B cell (primary cell): ENCODE results near the gene BRD3. TPM values are rescaled to one million over a fixed set of nuclear protein-coding genes. Genes with fewer than 3 reads are reported as not detected.

ENCODE experiments used
- ATAC-seq: fragments of 200-7000 bp; cut with Tn5 transposase; one replicate; pipeline ENCODE4 v1.10.0; 2021; ENCODE audit warnings: low read depth, mild to moderate bottlenecking, moderate number of reproducible peaks, moderate library complexity
- CTCF ChIA-PET: fragments of 350-600 bp; sonication (Branson Sonifier 250); formaldehyde crosslinking; loops from one replicate; lab custom pipeline; 2021; ENCODE audit warnings: antibody characterized with exemption, inconsistent platforms; lab: Charles Lee
- POLR2A ChIA-PET: fragments of 350-600 bp; sonication (Branson Sonifier 250); formaldehyde crosslinking; loops from one replicate; lab custom pipeline; 2021; ENCODE audit warnings: antibody characterized with exemption; lab: Charles Lee
- DNase-seq: peaks from one replicate; pipeline ENCODE4 v3.0.0; 2013
- H2AFZ ChIP-seq: 2 replicates; pipeline ENCODE4 v1.6.1; 2012; ENCODE audit warnings: mild to moderate bottlenecking, low read depth, low read length; ENCODE audit not compliant: insufficient read depth, poor library complexity, severe bottlenecking
- H3K27ac ChIP-seq, 2 donors: 1 replicate in 1 of 2; 2 replicates in 1 of 2; pipeline ENCODE4 v1.5.1; 2012 to 2013; ENCODE audit warnings: low read length in 2 of 2, mild to moderate bottlenecking in 2 of 2, moderate library complexity in 1 of 2
- H3K27me3 ChIP-seq, 4 experiments: fragments of 200-600 bp in 1 of 4; sonication (generic) in 1 of 4; replicated peaks in 1 of 4; 1 replicate in 2 of 4; 2 replicates in 2 of 4; pipeline versions ENCODE4 v1.6.1 to v1.7.0; 2013 to 2016; ENCODE audit warnings: low read length in 3 of 4, mild to moderate bottlenecking in 2 of 4, mixed read lengths in 1 of 4, moderate library complexity in 1 of 4; ENCODE audit not compliant: insufficient read depth in 4 of 4, control insufficient read depth in 3 of 4; ENCODE audit errors: control extremely low read depth in 1 of 4
- H3K36me3 ChIP-seq, 2 experiments: replicated peaks in 1 of 2; 1 replicate in 1 of 2; 2 replicates in 1 of 2; pipeline versions ENCODE4 v1.6.1 to v1.7.1; 2013; ENCODE audit warnings: low read length in 1 of 2; ENCODE audit not compliant: insufficient read depth in 2 of 2, control insufficient read depth in 1 of 2; ENCODE audit errors: control extremely low read depth in 1 of 2, extremely low read depth in 1 of 2
- H3K4me1 ChIP-seq, 2 donors: fragments of 200-600 bp in 1 of 2; sonication (generic) in 1 of 2; 1 replicate in 1 of 2; 2 replicates in 1 of 2; pipeline versions ENCODE4 v1.5.1 to v1.6.1; 2013 to 2017; ENCODE audit warnings: low read length in 2 of 2; ENCODE audit not compliant: control insufficient read depth in 2 of 2, insufficient read depth in 2 of 2
- H3K4me2 ChIP-seq: replicated peaks from 2 replicates; pipeline ENCODE3; 2012; ENCODE audit warnings: mild to moderate bottlenecking, low read depth, low read length; ENCODE audit not compliant: poor library complexity, severe bottlenecking
- H3K4me3 ChIP-seq, 5 experiments: fragments of 200-600 bp in 1 of 5; sonication (generic) in 1 of 5; 1 replicate in 3 of 5; 2 replicates in 2 of 5; pipeline versions ENCODE4 v1.5.1 to v1.7.0; 2011 to 2016; ENCODE audit warnings: low read length in 4 of 5, mild to moderate bottlenecking in 4 of 5, low read depth in 2 of 5, control low read depth in 1 of 5, moderate library complexity in 1 of 5; ENCODE audit not compliant: insufficient read depth in 1 of 5; ENCODE audit errors: control extremely low read depth in 1 of 5, extremely low read depth in 1 of 5
- H3K79me2 ChIP-seq: fragments of 200-600 bp; sonication (generic); one replicate; pipeline ENCODE4 v1.6.0; 2016; ENCODE audit warnings: low read length; ENCODE audit not compliant: control insufficient read depth, insufficient read depth
- H3K9ac ChIP-seq: fragments of 200-600 bp; sonication (generic); 2 replicates; pipeline ENCODE4 v1.6.1; 2017; ENCODE audit warnings: mild to moderate bottlenecking, low read length, moderate library complexity
- H3K9me3 ChIP-seq, 3 donors: one replicate each; pipeline versions ENCODE4 v1.6.1 to v1.7.1; 2013; ENCODE audit warnings: low read length in 2 of 3; ENCODE audit not compliant: control insufficient read depth in 2 of 3, insufficient read depth in 1 of 3; ENCODE audit errors: control extremely low read depth in 1 of 3
- H4K20me1 ChIP-seq: 2 replicates; pipeline ENCODE4 v1.6.0; 2012; ENCODE audit warnings: mild to moderate bottlenecking, low read length; ENCODE audit not compliant: insufficient read depth, control insufficient read depth, poor library complexity, severe bottlenecking
- H3K27ac Mint-ChIP-seq: one replicate; pipeline ENCODE4 v1.8.0; 2021; ENCODE audit warnings: mixed read lengths
- H3K27me3 Mint-ChIP-seq: one replicate; pipeline ENCODE4 v1.8.0; 2021; ENCODE audit warnings: mixed read lengths
- H3K4me1 Mint-ChIP-seq: one replicate; pipeline ENCODE4 v1.8.0; 2021; ENCODE audit warnings: mixed read lengths
- H3K4me3 Mint-ChIP-seq: one replicate; pipeline ENCODE4 v1.8.0; 2021; ENCODE audit warnings: mixed read lengths
- H3K9me3 Mint-ChIP-seq: one replicate; pipeline ENCODE4 v1.8.0; 2022; ENCODE audit warnings: mixed read lengths; ENCODE audit not compliant: insufficient read depth
- EZH2 ChIP-seq: IDR thresholded peaks from 2 replicates; pipeline ENCODE4 v1.6.1; 2012; ENCODE audit warnings: borderline replicate concordance, low read depth, mild to moderate bottlenecking, moderate library complexity, low read length; ENCODE audit not compliant: insufficient read depth, poor library complexity, severe bottlenecking
- WGBS: methylation state at CpG from one replicate; pipeline ENCODE4 v1.1.5; 2013; ENCODE audit warnings: missing lambda C conversion rate; ENCODE audit not compliant: insufficient coverage; 5-methylcytosine and 5-hydroxymethylcytosine counted together
- intact Hi-C: fragments of 100-400 bp; cut with micrococcal nuclease; formaldehyde crosslinking; loops from one replicate; pipeline ENCODE4 v1.10.0; 2022
- polyA plus RNA-seq: library from polyadenylated mRNA; depleted of rRNA; stranded (reverse); fragments of >200 nt; gene quantifications from 2 replicates; pipeline ENCODE4 v1.2.3, GENCODE V29; 2012
- total RNA-seq, 2 donors: library from RNA; stranded (reverse); fragments of 120-200 nt in 1 of 2; gene quantifications; 1 replicate in 1 of 2; 2 replicates in 1 of 2; pipeline versions ENCODE4 v1.2.3 to v1.2.4, GENCODE V29; 2013 to 2022
- TF ChIP-seq, protein P1 (sequence below): fragments of 200-600 bp; IDR thresholded peaks from one replicate; pipeline ENCODE4 v1.8.0; 2022; ENCODE audit warnings: antibody characterized with exemption, mild to moderate bottlenecking

BRD3 gene
- total and polyA plus RNA-seq, 2 donors (not counting 1 experiment from before 2014, with no cell fraction given): 8.9 to 38.0 TPM

DNA sequence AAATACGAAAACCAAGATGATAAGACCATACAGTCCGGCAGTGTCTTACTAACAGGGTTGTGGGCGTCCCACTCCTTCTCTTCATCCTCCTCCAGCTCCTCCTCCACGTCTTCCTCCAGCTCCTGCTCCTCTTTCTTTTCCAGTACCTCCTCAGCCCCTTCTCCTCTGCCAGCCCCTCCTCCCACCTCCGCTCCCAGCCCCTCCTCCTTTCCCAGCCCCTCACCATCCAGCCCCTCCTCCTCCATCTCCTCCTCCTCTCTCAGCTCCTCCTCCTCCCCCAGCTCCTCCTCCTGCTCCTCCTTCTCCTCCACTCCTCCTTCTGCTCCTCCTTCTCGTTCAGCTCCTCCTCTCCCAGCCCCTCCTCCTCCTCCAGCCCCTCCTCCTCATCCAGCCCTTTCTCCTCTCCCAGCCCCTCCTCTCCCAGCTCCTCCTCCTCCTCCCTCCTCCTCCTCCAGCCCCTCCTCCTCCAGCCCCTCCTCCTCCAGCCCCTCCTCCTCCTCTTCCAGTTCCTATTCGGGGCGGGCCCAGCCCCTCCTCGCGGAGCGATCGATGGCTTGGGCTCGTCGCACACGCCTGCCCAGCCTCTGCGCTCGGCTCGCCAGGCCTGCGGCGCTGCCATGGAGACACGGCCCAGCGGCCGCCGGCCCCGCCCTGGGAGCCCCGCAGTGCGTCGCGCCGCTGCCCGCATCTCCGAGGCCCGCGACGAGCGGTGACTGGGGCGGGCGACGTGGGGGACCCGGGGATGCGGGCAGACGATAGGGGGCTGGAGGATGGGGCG is 42.8 kb downstream of the BRD3 start, which contains the start of gene BRD3OS:
TSS of gene BRD3OS (plus strand) at position 654 of the 778 bp plus-strand sequence. CDS start 1,267 bp downstream, outside the sequence.
- under 1% methylated on average over 43 of the region's 43 CpGs for WGBS
- no peaks in the 10 kb centered on the region for H3K27me3 Mint-ChIP-seq
- Histone ChIP-seq H3K9me3 (peaks cover 0 to 4% (median 0%) of the 10 kb centered on the region in 3 donors), H3K27me3 (no peaks in the 10 kb centered on the region), H3K36me3 (peaks cover 0 to 10% of the 10 kb centered on the region in 2 experiments), H2AFZ (peak within 1 kb of the TSS; percentile 77), H3K9ac (peak within 1 kb of the TSS; percentile 70), H4K20me1 (peaks cover 13% of the 10 kb centered on the region), H3K79me2 (peaks cover 4% of the 10 kb centered on the region), H3K27ac (peak within 1 kb of the TSS; percentile 34 to 69), H3K4me2 (peak within 1 kb of the TSS; percentile 89), H3K4me3 (peak within 1 kb of the TSS; percentile 53 to 85 (median 76)), H3K4me1 (peaks cover 6 to 19% of the 10 kb centered on the region in 2 donors)
- intact Hi-C loops: loop anchor here (1.0 to 2.0 kb wide), 7 partner anchors 31 to 649 kb away; partner anchors contain the start of genes BRD3, STKLD1, SURF4 and WDR5
- CTCF ChIA-PET: interaction anchor here (0.9 to 4.5 kb wide), 6 partner anchors 31 to 243 kb away, joined by 3 to 27 read pairs (median 3); no protein-coding TSS in a partner anchor
- DNase-seq: peak; percentile 97
- no peaks in the 10 kb centered on the region for H3K9me3 Mint-ChIP-seq
- POLR2A ChIA-PET: interaction anchor here (0.6 to 1.6 kb wide), 7 partner anchors 41 to 1615 kb away, joined by 3 to 8 read pairs (median 4); partner anchors contain the start of genes CFAP77 and RNU6ATAC
- H3K27ac Mint-ChIP-seq: peak within 1 kb of the TSS; percentile 88
- H3K4me3 Mint-ChIP-seq: peak within 1 kb of the TSS; percentile 86
- TF ChIP-seq, protein P1, sequence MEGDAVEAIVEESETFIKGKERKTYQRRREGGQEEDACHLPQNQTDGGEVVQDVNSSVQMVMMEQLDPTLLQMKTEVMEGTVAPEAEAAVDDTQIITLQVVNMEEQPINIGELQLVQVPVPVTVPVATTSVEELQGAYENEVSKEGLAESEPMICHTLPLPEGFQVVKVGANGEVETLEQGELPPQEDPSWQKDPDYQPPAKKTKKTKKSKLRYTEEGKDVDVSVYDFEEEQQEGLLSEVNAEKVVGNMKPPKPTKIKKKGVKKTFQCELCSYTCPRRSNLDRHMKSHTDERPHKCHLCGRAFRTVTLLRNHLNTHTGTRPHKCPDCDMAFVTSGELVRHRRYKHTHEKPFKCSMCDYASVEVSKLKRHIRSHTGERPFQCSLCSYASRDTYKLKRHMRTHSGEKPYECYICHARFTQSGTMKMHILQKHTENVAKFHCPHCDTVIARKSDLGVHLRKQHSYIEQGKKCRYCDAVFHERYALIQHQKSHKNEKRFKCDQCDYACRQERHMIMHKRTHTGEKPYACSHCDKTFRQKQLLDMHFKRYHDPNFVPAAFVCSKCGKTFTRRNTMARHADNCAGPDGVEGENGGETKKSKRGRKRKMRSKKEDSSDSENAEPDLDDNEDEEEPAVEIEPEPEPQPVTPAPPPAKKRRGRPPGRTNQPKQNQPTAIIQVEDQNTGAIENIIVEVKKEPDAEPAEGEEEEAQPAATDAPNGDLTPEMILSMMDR: no peak
- no peak for TF ChIP-seq EZH2
- ATAC-seq: peak; percentile 93
- peaks cover 11% of the 10 kb centered on the region for H3K4me1 Mint-ChIP-seq
